ENCODE results near the gene TKT.

The TKT gene

DNA sequence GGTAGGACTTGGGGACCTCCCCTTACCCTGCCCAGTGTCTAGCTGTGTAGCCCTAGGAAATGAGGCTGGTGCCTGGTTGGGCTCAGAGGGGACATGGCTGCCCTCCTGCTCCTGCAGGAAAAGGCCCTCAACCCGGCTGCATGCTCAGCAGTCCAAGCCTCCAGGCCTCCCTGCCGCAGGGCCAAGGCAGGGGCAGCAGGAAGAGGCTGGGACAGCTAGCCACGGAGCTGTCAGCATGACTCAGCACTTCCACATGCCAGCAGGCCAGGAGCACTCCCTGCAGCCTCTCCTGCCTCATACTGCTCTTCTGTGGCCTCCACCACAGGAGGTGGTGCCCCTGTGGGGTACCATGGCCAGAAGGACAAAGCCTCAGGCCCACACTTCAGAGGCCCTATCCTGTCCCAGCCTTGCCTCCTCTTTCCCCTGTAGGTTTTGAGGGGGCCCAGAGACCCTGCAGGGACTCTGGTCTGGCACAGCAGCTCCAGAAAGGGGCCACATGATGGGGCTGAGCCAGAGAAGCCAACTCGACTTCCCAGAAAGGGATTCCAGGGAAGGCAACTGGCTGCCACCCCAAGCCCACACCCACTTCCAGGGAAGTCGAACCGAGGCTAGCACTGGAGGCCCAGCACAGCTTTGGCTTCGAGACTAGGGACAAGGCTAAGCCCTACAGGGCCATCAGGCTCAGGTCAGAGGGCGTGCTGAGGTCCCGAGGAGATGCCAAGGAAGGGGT lies 19.5 kb downstream of the TKT start:
- no peak overlapping the region for H3K4me3 ChIP-seq (ENCODE audit: low read depth, low read length)
- TF ChIP-seq, protein P1, sequence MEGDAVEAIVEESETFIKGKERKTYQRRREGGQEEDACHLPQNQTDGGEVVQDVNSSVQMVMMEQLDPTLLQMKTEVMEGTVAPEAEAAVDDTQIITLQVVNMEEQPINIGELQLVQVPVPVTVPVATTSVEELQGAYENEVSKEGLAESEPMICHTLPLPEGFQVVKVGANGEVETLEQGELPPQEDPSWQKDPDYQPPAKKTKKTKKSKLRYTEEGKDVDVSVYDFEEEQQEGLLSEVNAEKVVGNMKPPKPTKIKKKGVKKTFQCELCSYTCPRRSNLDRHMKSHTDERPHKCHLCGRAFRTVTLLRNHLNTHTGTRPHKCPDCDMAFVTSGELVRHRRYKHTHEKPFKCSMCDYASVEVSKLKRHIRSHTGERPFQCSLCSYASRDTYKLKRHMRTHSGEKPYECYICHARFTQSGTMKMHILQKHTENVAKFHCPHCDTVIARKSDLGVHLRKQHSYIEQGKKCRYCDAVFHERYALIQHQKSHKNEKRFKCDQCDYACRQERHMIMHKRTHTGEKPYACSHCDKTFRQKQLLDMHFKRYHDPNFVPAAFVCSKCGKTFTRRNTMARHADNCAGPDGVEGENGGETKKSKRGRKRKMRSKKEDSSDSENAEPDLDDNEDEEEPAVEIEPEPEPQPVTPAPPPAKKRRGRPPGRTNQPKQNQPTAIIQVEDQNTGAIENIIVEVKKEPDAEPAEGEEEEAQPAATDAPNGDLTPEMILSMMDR (IDR thresholded peaks at IDR 0.05; ENCODE audit: low read depth, low read length, missing control alignments), result no peak
- peak; percentile 82 for DNase-seq
- H3K36me3 ChIP-seq (replicated peaks), result peaks cover 83% of the 10 kb centered on the region
- in situ Hi-C loops (cut with HindIII; ENCODE audit: low pct_ligation_motif_present, low sequenced_read_pairs), result no loop called here
- H3K27me3 ChIP-seq (replicated peaks), result no peaks in the 10 kb centered on the region
- H3K27ac ChIP-seq, result peak overlapping the region; percentile 83

DNA sequence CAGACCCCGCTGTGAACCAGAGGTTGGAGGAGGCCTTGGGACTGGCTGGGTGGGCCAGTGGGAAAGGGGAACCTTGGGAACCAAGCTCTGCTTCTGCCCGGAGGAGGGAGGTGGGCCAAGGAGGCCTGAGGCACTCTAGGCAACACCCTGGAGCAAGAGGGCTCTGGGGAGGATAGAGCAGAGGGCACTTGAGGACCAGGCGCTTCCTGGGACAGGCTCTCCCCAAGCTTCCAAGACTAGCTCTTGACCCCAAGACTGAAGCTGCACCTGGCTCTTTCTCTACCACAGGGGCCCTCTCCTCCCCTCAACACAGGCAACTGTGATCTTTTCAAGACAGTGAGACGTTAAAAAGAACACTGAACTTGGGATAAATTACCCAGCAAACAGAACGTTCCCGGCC lies 20.3 kb downstream of the TKT start:
- peak overlapping the region; percentile 83 for H3K27ac ChIP-seq
- in situ Hi-C loops (cut with HindIII; ENCODE audit: low pct_ligation_motif_present, low sequenced_read_pairs), result no loop called here
- TF ChIP-seq, protein P1 (IDR thresholded peaks at IDR 0.05; ENCODE audit: low read depth, low read length, missing control alignments), result no peak

DNA sequence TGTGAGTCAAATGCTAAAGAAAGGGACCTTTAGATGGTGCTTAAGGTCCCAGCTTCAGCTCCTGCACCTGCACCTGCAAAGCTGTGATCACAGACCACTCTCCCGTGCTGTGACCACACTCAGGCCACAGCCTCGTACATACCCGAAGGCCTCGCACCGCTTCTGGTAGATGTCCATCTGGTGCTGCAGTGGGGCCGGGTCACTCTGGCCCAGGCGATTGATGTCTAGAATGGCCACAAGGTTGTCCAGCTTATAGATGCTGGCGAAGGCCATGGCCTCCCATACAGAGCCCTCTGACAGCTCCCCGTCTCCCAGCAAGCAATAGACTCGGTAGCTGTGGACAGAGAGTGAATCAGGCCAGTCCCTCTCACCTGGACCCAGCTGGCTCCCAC lies 21.0 kb downstream of the TKT start:
- in situ Hi-C loops (cut with HindIII; ENCODE audit: low pct_ligation_motif_present, low sequenced_read_pairs), result no loop called here
- Histone ChIP-seq H3K36me3 (replicated peaks) (peaks cover 83% of the 10 kb centered on the region), H3K4me3 (ENCODE audit: low read depth, low read length) (no peak overlapping the region), H3K27me3 (replicated peaks) (no peaks in the 10 kb centered on the region), H3K27ac (no peak overlapping the region)
- TF ChIP-seq, protein P1 (IDR thresholded peaks at IDR 0.05; ENCODE audit: low read depth, low read length, missing control alignments), result no peak
- no peak for DNase-seq

More for the DNA sequence above, 20.3 kb downstream of the TKT start:
- no peak for DNase-seq
- Histone ChIP-seq H3K4me3 (ENCODE audit: low read depth, low read length) (no peak overlapping the region), H3K36me3 (replicated peaks) (peaks cover 83% of the 10 kb centered on the region), H3K27me3 (replicated peaks) (no peaks in the 10 kb centered on the region)

DNA sequence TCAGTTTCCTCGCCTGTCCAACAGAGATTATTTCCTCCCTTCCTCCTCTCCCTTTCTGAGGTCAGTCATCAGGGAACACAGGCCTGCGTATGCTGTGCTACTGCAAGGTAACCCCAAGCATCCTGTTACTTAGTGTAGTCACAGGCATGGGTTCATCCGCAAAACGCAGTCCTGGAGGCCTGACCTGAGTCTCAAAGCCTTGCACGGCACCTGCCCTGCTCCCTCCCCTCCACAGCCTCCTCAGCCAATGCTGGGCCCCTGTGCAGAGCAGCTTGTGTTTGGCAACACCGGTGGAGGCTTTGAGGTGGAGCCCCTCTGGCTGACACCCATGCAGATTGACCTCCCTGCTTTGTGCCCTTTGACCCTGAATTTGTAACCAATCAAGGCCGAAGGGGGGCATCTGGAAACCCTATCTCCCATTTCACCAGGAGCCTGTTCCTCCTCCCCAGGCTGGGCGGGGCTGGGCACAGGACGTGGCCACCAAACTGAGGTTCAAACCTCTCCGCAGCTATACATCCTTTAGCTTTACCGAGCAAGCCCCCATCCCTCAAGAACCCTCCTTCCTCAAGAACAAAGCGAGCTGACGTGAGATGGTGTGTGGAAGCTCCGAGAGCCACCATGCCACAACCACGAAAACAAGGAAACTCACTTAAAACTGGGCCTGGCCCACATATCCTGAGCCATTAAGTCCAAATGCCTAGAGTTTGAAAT lies 21.5 kb downstream of the TKT start:
- Histone ChIP-seq H3K27me3 (replicated peaks) (no peaks in the 10 kb centered on the region), H3K27ac (no peak overlapping the region), H3K4me3 (ENCODE audit: low read depth, low read length) (no peak overlapping the region), H3K36me3 (replicated peaks) (peaks cover 83% of the 10 kb centered on the region)
- DNase-seq, result no peak
- TF ChIP-seq, protein P1 (IDR thresholded peaks at IDR 0.05; ENCODE audit: low read depth, low read length, missing control alignments), result no peak
- in situ Hi-C loops (cut with HindIII; ENCODE audit: low pct_ligation_motif_present, low sequenced_read_pairs), result no loop called here

DNA sequence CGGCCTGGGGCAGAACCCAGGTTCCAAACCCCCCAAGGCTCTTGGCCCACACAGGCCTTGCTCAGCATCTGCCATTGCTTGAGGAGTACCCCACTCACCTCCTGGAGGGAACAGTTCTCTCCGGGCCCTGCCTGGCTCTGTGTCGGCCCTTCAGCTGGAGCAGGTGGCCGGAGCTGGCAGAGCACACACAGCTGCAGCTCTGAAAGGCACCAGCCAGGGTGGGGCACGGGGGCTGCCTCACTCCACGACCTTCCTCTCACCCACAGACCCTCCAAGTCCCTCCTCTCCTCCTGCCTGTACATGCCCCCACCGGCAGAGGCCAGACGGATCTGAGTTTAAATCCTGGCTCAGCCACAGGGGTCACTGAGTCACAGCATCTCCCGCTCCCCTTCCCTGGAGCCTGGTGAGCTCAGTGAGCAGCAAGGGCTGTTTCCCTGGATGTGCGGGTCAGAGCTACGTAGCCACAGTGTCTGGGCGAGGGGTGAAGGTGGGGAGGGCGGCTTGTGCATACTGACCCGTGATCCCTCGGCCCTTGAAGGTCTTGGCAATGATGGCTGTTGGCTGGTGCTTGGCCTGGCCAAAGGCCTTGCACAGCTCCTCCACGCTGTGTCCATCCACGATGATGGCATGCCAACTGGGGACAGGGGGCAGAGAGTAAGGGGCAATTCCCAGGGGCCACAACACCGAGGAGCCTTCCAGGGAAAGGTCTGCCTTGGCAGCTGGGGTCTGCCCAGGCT lies 23.0 kb downstream of the TKT start:
- in situ Hi-C loops (cut with HindIII; ENCODE audit: low pct_ligation_motif_present, low sequenced_read_pairs), result no loop called here
- H3K36me3 ChIP-seq (replicated peaks), result peaks cover 88% of the 10 kb centered on the region

More for the DNA sequence above, 23.0 kb downstream of the TKT start:
- TF ChIP-seq, protein P1 (IDR thresholded peaks at IDR 0.05; ENCODE audit: low read depth, low read length, missing control alignments), result no peak
- H3K4me3 ChIP-seq (ENCODE audit: low read depth, low read length), result no peak overlapping the region
- H3K27ac ChIP-seq, result no peak overlapping the region
- DNase-seq, result no peak
- no peaks in the 10 kb centered on the region for H3K27me3 ChIP-seq (replicated peaks)
